Suppressor macrophage treated with lipopolysaccharide for 4 hours (primary cell): ENCODE data around the gene TRIM65.

Experiments used
- DNase-seq: peaks from one replicate; pipeline ENCODE4 v3.0.0-alpha.2; 2020

TRIM65 gene

GRCh38 chr17:75915268-75915667 is 18.5 kb upstream of the TRIM65 start:
- DNase-seq, result no peak

GRCh38 chr17:75914643-75915267 is 18.0 kb upstream of the TRIM65 start:
- DNase-seq, result no peak

- DNase-seq, result no peak
Observed at GRCh38 chr17:75913537-75914210, 16.9 kb upstream of the TRIM65 start.

GRCh38 chr17:75910699-75911098 is 13.9 kb upstream of the TRIM65 start:
- DNase-seq, result no peak

- DNase-seq, result no peak
Observed at GRCh38 chr17:75909812-75910274, 13.1 kb upstream of the TRIM65 start.

- DNase-seq, result no peak
Observed at GRCh38 chr17:75909051-75909811, 12.5 kb upstream of the TRIM65 start.

- DNase-seq, result no peak
Observed at GRCh38 chr17:75908201-75908600, 11.4 kb upstream of the TRIM65 start.

- DNase-seq, result no peak
Observed at GRCh38 chr17:75906143-75906884, 9.6 kb upstream of the TRIM65 start.

- peak; percentile 92 for DNase-seq
Observed at GRCh38 chr17:75904749-75905521, 8.2 kb upstream of the TRIM65 start, which contains the start of gene MRPL38. TSS of gene MRPL38 (minus strand) at chr17:75904884. CDS start at chr17:75904875, 9 bp downstream.

- no peak for DNase-seq
Observed at GRCh38 chr17:75902406-75902805, 5.7 kb upstream of the TRIM65 start.

GRCh38 chr17:75901727-75902126 is 5.0 kb upstream of the TRIM65 start:
- no peak for DNase-seq

- no peak for DNase-seq
Observed at GRCh38 chr17:75900691-75901533, 4.2 kb upstream of the TRIM65 start.

GRCh38 chr17:75899767-75900468 is 3.2 kb upstream of the TRIM65 start:
- no peak for DNase-seq

GRCh38 chr17:75899353-75899752 is 2.6 kb upstream of the TRIM65 start:
- no peak for DNase-seq

- DNase-seq, result no peak
Observed at GRCh38 chr17:75898791-75899190, 2.0 kb upstream of the TRIM65 start.

- DNase-seq, result no peak
Observed at GRCh38 chr17:75898065-75898464, 1.3 kb upstream of the TRIM65 start.

- no peak for DNase-seq
Observed at GRCh38 chr17:75897160-75898019, 639 bp upstream of the TRIM65 start.

- peak; percentile 53 for DNase-seq
Observed at GRCh38 chr17:75895370-75896155, 1.2 kb downstream of the TRIM65 start.
